HG02623 (cell line): ENCODE measurements around the gene PPP1R18.
"Not testable (repeated sequence)": the region's sequence is repeated elsewhere in the genome, so short reads cannot be mapped to it uniquely, and the experiment has no call there.

ENCODE experiments used
- ATAC-seq: cut with Tn5 transposase; IDR thresholded peaks from one replicate; pipeline ENCODE4 v1.9.1; 2021; ENCODE audit warnings: moderate library complexity; ENCODE audit not compliant: unreplicated experiment

The PPP1R18 gene

GRCh38 chr6:30670760-30671527, 15.5 kb downstream of the PPP1R18 start:
- no peak for ATAC-seq

DNA sequence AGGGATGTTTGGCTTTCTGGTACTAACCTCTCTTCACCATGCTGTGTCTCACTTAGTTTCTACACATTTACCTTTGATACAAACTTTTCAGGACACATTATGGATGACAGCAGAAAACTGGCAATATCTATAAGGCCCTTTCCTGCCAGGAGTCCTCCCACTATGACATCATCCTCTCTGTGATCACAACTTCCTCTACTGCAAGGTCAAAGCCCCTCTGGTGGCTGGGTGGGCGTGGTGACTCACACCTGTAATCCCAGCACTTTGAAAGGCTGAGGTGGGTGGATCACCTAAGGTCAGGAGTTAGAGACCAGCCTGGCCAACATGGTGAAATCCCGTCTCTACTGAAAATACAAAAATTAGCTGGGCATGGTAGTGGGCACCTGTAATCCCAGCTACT, 20.1 kb downstream of the PPP1R18 start:
- ATAC-seq, result not testable (repeated sequence)

- ATAC-seq, result no peak
These were observed 21.3 kb downstream of the PPP1R18 start for GRCh38 chr6:30664994-30665767.

DNA sequence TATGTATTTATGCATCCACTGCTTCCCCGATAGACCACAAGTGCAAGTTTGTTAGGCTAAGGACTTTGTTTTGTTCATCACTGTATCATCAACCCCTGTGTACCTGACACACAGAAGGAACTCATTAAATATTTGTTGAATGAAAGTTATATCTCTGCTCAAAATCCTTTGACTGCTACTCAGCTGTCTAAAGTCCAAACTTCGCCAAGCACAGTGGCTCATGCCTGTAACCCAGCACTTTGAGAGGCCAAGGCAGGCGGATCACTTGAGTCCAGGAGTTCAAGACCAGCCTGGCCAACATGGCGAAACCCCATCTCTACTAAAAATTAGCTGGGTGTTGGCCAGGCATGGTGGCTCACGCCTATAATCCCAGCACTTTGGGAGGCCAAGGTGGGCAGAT, 28.5 kb downstream of the PPP1R18 start:
- not testable (repeated sequence) for ATAC-seq

- no peak for ATAC-seq
These were observed 29.0 kb downstream of the PPP1R18 start for GRCh38 chr6:30657454-30657853.

- no peak for ATAC-seq
These were observed 29.9 kb downstream of the PPP1R18 start for GRCh38 chr6:30656513-30656912.

- no peak for ATAC-seq
These were observed 30.7 kb downstream of the PPP1R18 start for GRCh38 chr6:30655743-30656094.

DNA sequence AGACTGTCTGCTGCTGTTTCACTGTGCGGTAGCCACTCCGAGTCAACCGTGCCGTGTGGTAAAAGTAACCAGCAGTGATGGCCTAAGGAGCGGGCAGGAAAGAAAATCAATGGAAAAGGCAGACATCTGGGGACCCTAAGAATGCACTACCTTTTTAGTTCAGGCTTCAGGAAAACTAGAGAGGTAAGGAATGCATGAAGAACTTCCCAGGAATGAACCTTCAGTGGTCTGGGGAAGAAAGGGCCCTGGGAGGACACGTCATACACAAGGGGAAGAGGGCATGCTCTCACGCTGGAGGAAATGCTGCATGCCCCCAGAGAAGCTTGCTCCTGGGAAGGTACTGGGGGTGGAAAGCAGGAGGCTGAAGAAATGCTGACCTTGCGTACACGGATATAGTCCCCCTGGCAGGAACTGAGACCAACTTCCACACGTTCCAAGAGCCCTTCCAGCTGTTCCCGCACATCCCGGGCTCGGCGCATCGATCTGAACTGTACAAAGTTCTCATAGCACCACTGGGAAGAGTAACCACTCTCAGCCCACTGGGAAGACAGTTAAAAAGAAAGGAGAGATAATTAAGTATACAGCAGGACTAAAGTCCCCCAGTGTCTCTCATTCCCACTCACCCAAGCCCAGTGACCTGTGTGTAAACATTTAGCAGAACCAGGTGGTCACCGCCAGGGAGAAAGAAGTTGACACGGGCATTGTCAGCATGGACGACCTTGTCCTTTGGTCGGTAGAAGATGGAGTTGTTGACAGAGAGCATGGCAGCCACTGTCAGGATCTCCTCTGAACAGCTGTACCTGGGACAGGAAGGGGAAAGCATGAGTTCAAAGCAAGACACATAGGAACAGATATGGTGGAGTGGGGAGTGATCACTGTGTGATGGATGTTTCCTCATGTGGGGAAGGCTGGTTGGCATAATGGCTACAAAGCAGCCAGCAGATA, 31.4 kb downstream of the PPP1R18 start:
- ATAC-seq, result no peak

GRCh38 chr6:30651143-30651542, 35.3 kb downstream of the PPP1R18 start:
- no peak for ATAC-seq

- ATAC-seq, result peak; percentile 66
These were observed 39.0 kb downstream of the PPP1R18 start for GRCh38 chr6:30647242-30648116.

- peak; percentile 56 for ATAC-seq
These were observed 39.8 kb downstream of the PPP1R18 start, which contains the start of gene C6orf136 for GRCh38 chr6:30646450-30647241. Gene C6orf136 (plus strand): TSS chr6:30647133. CDS start chr6:30647232, 99 bp downstream.

DNA sequence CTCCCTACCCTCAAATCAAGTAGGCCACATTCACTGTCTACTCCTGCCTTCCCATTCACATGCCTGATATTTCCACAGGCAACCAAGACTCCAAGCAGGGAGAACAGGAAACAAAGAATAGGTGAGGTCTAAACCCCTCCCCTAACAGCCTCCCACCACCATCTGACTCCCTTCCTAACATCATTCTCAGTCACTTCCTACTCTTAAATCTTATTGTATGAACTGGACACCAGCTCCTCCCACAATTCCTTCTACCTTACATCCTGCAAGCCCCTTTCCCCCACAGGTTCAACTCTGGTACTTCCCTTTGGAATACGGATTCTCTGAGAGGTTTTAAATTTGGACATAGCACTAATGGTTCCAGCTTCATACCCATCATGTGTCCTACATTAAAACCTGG, 40.5 kb downstream of the PPP1R18 start:
- no peak for ATAC-seq

GRCh38 chr6:30644769-30645168, 41.7 kb downstream of the PPP1R18 start:
- ATAC-seq, result no peak

GRCh38 chr6:30643656-30644055, 42.8 kb downstream of the PPP1R18 start:
- no peak for ATAC-seq

DNA sequence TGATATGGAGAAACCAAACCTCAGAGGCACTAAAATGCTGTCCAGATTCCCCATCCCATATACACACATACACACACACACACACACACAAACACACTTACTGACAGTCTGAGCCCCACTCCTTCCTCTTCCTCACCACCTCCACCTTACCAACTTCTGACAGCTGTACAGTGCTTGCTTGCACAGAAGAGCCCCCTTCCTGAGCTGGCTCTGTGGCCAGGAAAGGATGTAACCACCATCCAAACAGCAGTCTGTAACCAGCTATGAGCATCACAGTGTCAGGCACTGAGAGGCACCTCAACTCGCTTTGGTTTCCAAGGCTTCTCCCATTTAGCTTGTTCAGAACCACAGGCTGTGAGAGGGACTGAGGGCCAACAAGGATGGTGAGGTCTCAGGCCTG, 45.4 kb downstream of the PPP1R18 start:
- no peak for ATAC-seq

GRCh38 chr6:30640481-30640880, 46.0 kb downstream of the PPP1R18 start:
- no peak for ATAC-seq

DNA sequence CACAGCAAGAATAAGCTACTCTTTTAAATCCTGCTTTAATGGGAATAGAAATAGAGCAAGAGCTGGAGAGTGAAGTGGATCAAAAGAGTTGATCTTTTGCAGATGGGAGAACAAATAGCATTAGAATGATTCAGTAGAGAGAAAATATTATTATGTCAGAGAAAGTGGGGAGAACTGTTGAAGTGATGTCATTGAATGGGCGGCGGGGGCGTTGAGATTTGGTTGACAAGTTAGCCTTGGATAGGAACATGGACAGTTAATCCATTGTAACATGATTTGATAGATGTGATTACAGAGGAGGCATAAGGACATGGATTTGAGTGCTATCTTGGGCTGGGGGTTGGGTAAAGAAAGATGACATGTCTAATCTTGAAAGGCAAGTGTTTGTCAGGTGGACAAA, 50.6 kb downstream of the PPP1R18 start:
- ATAC-seq, result no peak

DNA sequence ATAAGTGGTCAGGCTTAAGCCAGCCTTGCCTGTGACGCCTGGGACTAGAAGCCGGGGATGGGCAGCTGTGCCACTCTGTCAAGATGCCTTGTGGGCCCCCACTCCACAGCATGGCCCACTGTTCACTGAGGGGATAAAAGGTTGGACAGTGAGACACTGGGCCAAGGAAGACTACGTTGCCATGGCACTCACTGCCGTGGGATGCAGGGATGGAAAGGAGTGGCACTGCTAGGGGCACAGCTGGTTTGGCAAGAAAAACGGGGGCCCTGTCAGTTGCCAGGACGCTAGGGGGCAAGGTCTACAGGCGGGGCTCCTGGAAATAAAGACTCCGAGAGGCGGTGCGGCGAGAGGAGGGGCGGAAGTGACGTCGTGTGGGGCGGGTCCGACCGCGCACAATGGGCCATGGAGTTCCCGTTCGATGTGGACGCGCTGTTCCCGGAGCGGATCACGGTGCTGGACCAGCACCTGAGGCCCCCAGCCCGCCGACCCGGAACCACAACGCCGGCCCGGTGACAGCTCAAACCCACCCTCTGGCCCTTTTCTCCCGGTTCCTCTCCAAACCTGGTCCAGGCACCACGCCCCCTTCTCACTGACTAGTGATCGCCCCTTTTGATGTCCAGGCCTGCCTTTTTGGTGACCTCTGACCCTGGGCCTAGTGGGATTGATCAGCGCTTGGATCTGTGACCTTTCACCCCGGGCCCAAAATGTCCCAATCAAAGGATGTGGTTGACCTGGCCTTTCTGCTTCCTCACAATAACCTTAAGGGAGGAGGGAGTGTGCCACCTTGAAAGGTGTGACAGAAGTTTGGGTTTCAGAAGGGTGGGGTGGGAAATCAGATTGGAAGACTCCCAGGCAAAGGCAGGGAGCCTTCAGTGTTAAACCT, 59.7 kb downstream of the PPP1R18 start, which contains the start of gene ATAT1:
Gene ATAT1, plus strand, starts transcription at position 391 of the 883 bp plus-strand sequence.
- peak; percentile 60 for ATAC-seq
